ENCODE results near the gene MRPL16.
A peak's percentile ranks its signal among the peaks of the same experiment; 100 is the strongest.

The MRPL16 gene

DNA sequence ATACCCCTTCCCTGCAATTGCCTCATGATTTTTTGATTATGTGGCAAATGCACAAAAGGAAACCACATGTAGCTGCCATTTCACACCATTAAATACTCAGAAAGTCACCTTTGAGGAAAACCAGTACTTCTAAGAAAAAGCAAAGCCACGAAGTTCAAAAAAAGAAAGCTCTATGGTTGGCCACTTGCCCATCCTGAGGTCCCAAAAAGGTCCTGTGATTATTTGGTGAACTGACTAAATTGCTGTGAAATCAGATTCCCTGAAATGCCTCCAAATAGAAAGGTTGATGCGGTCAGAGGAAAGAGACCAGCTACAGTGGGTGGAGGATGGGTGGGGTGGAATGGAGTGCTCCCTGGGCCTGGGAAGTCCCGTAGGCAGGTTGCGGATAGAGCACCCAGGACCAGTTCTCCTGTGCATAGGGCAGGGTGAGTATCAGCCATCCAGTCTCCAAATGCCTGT is 26.9 kb downstream of the MRPL16 start:
- H3K27ac ChIP-seq: peak overlapping the region; percentile 86

DNA sequence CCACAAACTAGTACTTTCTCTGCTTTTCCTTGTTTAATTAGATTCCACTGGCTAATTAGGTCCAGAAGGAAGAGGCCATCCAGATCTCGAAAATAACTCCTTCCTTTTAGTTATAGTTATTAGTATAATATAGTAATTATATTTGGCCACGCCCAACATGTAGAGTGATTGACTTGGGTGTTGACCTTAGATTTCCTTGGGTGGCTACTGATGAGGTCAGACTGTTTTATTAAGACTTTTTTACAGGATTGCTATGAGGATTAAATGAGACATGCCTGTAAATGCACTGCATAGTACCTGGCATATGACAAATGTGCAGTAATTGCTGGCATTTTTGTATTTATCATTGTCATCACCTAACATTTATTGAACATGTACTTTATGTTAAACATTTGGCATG is 28.5 kb downstream of the MRPL16 start:
- H3K27ac ChIP-seq: no peak overlapping the region
- TF ChIP-seq, protein P1, sequence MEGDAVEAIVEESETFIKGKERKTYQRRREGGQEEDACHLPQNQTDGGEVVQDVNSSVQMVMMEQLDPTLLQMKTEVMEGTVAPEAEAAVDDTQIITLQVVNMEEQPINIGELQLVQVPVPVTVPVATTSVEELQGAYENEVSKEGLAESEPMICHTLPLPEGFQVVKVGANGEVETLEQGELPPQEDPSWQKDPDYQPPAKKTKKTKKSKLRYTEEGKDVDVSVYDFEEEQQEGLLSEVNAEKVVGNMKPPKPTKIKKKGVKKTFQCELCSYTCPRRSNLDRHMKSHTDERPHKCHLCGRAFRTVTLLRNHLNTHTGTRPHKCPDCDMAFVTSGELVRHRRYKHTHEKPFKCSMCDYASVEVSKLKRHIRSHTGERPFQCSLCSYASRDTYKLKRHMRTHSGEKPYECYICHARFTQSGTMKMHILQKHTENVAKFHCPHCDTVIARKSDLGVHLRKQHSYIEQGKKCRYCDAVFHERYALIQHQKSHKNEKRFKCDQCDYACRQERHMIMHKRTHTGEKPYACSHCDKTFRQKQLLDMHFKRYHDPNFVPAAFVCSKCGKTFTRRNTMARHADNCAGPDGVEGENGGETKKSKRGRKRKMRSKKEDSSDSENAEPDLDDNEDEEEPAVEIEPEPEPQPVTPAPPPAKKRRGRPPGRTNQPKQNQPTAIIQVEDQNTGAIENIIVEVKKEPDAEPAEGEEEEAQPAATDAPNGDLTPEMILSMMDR (IDR thresholded peaks at IDR 0.05): no peak
- TF ChIP-seq ZFX (IDR thresholded peaks at IDR 0.05; ENCODE audit: borderline replicate concordance): no peak

More for the DNA sequence above, 26.9 kb downstream of the MRPL16 start:
- TF ChIP-seq, protein P1 (IDR thresholded peaks at IDR 0.05): no peak
- no peak for TF ChIP-seq ZFX (IDR thresholded peaks at IDR 0.05; ENCODE audit: borderline replicate concordance)

DNA sequence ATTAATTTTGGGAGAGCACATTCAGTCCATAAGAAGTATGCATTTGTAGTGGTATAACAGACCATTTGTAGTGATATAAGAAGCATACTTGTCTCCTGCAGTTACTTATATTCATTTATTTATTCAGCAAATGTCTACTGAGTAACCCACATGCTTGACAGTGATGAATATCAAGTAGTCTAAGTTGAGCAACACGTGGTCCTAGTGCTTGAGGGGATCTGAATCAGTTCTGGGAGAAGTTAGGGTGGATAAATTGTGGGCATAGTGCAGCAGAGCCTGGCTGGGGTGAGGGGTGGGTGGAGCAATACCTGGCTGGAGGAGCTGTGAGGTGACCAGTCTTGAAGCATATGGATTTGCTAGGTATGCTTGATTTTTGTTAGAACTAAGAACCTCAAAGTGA is 31.1 kb downstream of the MRPL16 start:
- H3K27ac ChIP-seq: no peak overlapping the region
- TF ChIP-seq ZFX (IDR thresholded peaks at IDR 0.05; ENCODE audit: borderline replicate concordance): no peak
- TF ChIP-seq, protein P1 (IDR thresholded peaks at IDR 0.05): no peak

DNA sequence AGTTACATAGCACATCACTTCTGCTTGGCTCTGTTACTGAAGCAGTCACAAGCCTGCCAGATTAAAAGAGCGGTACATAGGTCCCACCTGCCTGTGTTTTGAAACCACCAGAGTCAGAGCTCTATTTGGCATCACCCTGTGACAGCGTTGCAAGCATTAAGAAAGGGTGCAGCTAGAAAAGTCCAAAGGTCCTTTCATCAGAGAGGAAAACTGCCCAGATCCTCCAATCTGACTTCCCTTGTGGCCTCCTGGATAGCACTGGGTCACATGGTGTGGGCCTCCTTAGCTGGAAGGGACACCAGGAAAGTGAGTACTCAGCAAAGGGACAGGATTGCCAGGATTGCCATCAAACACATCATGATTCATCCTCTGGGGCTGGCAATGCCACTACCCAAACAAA is 32.5 kb downstream of the MRPL16 start:
- H3K27ac ChIP-seq: no peak overlapping the region
- TF ChIP-seq, protein P1 (IDR thresholded peaks at IDR 0.05): no peak
- TF ChIP-seq ZFX (IDR thresholded peaks at IDR 0.05; ENCODE audit: borderline replicate concordance): no peak

DNA sequence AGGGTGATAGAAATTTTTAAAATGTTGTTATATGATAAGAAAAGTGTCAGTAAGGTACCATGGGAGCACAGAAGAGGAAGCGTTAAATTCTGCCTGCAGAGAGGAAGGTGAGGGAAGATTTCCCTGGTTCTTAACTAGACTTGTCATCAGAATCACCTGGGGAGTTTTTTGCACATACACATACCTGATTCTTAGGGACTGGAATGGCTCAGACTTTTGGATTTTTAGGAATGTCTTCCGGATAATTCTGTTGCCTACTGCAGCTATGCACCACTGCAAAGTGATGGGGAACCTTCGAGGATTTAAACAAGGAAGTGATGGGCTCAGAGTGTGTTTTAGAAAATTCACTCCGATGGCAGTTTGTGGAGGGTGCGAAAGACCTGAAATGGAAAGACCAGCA is 33.5 kb downstream of the MRPL16 start:
- TF ChIP-seq, protein P1 (IDR thresholded peaks at IDR 0.05): no peak
- TF ChIP-seq ZFX (IDR thresholded peaks at IDR 0.05; ENCODE audit: borderline replicate concordance): no peak
- H3K27ac ChIP-seq: peak overlapping the region; percentile 51

DNA sequence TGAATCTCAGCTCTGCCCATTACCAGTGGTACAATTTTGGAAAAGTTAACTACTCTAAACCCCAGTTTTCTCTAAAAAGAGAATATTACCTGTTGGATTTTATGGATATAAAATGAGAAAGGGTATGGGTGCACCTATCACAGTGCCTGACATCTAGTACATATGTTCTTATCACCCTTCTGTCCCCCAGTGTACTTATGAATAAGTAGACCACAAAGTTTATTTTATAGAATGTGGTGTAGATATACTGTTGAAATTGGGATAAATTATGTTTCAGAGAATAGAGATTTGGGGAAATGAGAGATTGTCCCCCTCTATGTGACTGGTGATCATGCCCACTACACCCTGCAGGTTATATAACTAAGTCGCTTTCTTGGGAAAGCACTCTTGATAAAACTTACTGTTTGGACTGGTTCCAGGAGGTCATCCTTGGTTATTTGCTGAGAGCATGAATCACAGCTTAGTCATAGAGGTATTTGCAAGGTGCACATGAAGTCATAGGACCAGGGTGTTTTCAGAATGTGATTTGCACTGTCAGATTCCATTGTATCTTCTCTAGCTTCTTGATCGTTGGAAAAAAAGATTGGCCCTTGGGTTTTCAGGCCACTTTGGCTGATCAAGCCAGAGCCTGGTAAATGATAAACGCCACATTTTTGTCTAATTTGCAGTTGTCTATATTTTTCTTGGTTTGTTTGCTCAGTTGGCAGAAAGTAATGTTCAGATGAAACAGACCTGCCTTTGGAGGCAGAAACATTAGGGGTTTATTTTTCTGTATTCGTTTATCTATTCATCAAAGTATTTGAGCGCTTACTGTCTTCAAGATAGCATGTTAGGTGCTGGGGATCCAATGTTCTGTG is 34.1 kb downstream of the MRPL16 start:
- no peak for TF ChIP-seq ZFX (IDR thresholded peaks at IDR 0.05; ENCODE audit: borderline replicate concordance)
- TF ChIP-seq, protein P1 (IDR thresholded peaks at IDR 0.05): no peak
- peak overlapping the region; percentile 51 for H3K27ac ChIP-seq

DNA sequence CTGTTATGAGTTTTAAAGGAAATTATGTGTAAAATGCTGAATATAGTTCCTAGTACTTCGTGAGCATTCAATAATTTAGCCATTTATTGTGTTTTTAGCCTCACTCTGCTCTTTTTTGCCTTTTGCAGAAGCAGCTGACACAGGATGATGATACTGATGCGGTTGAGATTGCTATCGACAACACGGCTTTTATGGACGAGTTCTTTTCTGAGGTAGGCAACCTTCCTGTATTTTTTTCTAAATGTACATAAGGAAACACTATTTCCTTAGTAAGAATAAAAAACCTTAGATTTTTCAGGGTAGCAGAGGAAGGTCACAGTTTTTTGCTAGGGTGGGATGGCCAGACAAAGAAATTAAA is 37.5 kb downstream of the MRPL16 start:
- H3K27ac ChIP-seq: no peak overlapping the region
- no peak for TF ChIP-seq ZFX (IDR thresholded peaks at IDR 0.05; ENCODE audit: borderline replicate concordance)
- TF ChIP-seq, protein P1 (IDR thresholded peaks at IDR 0.05): no peak
